GDM1 (cell line): ENCODE measurements around the gene ZBTB1.
A peak's percentile ranks its signal among the peaks of the same experiment; 100 is the strongest.
"Not testable (repeated sequence)": the region's sequence is repeated elsewhere in the genome, so short reads cannot be mapped to it uniquely, and the experiment has no call there.

Source experiments
- DNase-seq: peaks from one replicate; lab custom pipeline; 2025; lab: John Stamatoyannopoulos, UW

Gene ZBTB1

DNA sequence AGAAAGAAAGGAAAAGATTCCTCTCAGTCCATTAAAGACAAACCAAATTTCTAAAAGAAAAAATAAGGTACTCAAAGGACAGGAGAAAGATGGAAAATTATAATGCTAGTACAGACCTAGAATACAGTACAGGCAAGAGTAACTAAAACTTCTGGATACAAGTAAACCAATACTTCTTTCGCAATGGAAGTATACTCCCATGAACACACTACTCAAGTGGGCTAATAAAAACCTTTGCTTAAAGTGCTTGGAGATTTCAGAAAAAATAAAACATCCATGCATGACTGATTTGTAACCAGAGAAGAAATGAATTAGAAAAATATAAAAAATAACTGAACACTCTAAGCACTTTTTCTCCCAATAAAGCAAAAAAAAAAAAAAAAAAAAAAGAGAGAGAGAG lies 4.5 kb upstream of the ZBTB1 start:
- DNase-seq: no peak

DNA sequence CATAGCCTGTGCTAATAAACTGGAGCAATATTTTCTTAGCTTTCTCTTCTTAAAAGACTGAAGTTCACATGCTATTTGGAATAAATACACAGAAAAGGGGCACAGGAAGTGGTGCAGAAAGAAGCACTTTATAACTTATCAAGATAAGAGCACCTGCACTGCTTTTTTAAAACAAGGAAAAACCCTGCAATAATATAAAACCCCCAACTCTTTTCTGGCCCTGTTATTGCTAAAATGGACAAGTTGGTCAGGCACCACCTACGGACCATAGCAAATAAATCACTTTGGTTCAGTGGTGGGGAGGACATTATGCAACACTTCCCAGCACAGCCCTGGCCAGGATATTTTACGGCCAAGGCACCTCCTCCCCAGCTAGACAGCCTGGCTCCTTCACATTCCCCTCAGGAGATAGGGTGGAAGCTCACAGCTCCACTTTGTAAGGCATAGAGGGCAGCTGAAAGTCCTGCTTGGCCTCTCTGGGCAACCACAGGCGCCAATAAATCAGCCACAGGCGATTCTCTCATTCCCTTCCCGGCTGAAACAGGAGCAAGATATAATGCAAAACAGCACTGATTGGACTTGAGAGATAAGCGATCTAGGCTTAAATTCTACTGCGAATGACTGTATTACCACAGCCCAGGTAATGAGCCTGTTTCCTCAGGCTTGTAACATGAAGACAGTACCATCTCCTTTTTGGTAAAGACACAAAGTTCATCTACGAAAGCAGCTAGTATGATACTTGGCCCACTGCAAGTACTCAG lies 3.0 kb upstream of the ZBTB1 start:
- DNase-seq: no peak

DNA sequence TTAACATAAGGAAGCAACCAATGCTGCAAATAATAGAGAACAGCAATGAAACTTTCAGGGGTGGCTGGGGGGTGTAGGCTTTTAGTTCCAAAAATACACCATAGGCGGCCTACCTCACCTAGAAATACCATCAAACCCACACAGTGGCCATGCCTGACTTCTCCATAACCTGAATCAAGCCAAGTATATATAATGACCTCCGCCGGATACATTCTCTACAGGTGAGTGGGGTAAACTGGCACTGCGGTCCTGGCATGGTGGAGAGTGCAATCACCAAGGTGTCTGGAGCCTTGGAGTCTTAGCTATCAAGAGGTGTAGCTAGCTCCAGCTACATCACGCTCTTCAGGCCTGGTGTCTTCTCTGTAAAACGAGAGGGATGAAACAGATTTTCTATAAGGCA lies 2.1 kb upstream of the ZBTB1 start:
- no peak for DNase-seq

DNA sequence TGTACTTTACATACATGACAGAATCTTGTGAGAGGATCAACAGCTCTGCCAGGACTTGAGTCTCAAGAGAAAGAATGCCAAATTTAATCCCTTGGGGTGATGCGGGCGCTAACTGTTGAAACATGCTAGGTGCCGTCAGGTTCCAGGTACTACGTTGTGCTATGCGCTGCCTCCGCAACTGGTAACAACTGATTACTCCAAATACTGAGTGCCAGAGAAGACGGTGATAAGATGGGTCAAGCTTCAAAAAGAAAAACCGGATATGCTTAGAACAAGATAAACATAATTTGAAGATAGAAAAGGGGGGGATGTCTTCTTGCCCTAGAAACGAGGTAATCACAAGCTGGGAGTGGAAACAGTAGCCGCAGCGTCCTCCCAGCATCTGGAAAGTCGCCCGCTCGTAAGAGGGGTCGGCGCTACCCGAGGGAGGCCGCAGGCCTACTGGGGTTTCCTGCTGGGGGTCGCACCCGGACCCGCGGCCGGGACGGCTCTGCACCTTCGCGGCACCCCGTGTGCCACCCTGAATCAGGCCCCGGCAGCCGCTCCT lies 1.6 kb upstream of the ZBTB1 start:
- no peak for DNase-seq

DNA sequence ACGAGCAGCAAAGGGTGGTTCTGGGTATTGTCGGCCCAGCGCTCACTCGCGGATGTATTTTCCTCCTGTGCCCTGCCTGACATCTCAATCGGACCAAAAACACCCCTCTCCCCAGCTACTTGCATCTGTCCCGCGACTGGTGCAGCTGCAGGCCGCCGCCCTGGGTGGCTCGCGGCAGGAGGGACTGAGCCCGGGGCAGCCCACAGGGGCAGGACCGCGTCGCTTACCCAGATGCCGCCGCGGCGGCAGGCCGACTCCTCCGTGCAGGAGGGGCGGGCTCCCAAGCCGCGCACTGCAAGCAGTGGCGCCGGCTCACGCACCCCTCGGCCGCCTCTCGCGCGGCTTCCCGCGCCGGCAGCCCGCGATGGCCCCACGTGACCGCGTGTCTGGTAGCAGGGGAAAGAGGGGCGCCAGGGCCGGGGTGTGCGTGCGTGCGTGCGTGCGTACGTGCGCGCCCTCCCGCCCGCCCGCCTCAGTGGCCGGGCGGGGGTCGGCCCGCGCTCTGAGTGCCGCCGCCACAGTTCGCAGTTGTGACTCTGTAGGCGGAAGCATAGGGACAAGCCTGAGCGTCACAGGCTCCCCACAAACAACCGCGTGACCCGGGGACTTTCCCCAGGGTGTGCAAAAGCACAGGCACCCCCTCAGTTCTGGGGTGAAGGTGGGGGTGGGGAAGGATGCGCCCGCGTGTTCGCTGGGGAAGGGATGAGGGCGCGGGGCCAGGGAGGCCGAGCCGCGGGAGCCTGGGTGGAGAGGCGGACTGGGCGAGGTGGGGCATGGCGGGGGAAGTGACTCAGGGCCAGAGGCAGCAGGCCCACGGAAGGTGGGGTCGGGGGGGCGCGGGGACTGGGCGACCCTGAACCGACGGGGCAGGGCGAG lies 898 bp upstream of the ZBTB1 start, which contains the start of gene ZBTB25:
Gene ZBTB25, minus strand, starts transcription at position 405 of the 876 bp plus-strand sequence. CDS start 13,305 bp downstream, outside the sequence.
- peak; percentile 92 for DNase-seq

DNA sequence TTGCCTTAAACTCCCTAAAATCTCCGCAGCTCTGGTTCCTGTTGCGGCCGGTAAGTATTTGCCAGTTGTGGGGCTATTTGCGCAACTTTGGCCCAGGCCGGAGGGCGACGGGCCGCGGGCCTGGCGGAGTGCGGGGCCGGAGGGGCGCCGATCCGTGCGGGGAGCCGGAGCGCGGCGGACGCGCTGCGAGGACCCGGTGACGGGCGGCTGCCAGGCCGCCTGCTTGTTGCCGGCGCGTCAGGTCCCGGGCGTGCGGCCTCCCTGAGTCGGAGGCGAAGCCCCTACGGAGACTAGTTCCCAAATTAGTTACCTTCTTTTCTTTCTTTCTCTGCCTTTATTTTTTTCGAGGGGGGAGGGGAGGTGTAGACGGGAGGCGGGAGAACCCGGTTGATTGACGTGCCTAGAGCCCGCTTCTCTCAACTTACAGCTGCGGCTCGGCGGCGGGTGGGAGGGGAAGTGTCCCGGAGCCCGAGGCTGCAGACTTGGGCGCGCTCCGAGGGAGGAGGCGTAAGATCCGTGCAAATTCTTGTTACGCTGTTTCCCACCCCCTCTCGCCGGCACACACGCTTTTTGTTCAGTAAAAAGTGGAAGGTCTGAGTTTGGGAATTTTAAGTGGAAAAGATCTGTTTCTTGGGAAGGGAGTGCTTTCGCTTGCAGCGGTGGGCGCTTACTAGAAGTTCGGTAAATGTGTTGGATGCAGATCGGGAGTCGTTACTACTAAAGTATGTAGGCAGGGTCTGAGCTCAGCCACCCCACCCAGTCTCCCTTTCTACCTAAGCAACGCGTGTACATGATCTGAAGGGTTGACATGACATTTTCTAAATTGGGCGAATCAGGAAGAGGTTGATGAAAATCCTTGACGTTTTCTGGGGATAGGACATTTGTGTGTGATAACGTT lies 576 bp downstream of the ZBTB1 start:
- peak; percentile 78 for DNase-seq

DNA sequence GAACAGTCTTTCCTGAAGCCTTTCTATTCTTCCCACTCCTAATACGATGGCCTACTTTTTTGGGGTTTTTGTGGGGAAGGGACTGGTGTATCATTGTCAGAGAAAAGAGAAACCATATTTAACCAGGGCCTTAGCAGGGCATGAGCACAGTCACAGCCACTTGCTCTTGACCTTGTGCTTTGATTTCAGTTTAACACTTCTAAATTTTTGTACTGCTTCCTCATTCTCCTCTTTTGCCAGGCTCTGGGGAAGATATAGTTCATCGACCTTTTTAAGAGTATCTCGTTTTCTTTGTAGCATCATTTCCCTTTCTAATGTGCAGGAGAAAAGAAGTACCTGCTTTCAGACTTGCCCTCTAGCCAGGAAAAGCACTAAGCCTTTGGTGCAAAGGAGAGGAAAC lies 2.2 kb downstream of the ZBTB1 start:
- DNase-seq: no peak

DNA sequence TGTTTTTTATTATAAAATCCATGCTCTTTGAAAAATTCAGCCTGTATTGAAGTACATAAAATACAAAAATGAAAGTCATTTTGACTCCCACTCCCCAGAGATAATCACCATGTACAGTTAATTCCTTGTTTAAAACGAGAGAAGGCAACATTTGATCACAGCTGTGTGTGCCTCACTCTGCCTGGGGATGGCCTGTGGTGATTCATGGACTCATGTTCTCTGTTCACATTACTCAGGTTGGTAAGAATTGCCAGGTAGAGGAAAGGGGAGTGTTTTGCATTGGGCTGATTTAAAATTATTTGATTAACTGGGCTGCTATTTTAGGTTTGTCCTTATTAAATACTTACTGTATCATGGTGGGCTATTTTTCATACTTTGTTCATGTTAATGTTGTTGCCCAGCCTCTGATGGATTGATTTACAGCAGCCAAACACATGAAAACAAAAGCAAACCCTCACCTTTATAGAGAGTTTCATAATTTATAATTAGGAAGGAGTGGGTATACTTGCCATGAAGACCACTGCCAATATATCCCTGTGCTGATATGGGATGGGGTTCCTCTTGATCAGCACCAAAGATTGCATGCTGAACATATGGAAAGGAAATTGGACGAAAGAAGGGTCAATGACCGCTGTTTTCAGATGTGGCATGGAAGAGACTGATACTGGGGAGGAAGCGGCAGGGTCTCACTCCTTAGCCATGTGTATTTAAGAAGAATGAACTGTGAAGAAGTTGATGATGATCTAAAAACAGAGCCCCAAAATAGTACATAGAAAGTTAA lies 3.0 kb downstream of the ZBTB1 start:
- DNase-seq: no peak

DNA sequence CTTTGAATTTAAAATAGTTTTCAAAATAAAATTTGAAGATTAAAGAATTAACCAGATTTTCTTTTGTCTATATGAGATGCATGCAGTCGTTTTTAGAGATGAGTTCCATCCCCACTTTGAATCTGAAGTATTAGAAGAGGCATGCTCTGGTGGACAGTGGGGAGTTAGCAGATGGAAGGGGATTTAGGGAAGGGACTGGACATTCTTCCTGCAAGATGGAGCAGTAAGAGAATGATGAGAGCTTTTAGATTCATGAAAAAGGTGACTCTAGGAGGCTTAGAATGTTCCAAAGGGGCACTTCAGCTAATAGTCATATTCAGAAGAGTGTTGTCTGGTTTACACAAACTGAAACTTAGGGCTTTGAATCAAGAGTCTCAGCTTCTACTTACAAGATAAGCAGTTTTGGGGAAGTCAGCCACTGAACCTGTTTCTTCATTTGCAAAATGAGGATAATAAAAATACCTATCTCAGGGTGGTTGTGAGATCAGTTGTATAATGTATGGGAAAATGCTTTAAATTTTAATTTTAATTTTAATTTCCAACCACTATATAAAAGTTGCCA lies 3.7 kb downstream of the ZBTB1 start:
- DNase-seq: no peak

DNA sequence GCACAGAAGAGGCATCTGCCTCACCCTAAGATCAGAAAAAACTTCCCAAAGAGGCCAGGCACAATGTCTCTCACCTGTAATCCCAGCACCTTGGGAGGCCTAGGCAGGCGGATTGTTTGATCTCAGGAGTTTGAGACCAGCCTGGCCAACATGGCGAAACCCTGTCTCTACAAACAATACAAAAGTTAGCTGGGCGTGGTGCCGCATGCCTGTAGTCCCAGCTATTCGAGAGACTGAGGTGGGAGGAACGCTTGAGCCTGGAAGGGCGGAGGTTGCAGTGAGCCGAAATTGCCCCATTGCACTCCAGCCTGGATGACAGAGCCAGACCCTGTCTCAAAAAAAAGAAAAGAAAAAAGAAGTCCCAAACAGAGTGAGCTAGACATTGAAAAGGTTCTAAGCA lies 4.5 kb downstream of the ZBTB1 start:
- no peak for DNase-seq

DNA sequence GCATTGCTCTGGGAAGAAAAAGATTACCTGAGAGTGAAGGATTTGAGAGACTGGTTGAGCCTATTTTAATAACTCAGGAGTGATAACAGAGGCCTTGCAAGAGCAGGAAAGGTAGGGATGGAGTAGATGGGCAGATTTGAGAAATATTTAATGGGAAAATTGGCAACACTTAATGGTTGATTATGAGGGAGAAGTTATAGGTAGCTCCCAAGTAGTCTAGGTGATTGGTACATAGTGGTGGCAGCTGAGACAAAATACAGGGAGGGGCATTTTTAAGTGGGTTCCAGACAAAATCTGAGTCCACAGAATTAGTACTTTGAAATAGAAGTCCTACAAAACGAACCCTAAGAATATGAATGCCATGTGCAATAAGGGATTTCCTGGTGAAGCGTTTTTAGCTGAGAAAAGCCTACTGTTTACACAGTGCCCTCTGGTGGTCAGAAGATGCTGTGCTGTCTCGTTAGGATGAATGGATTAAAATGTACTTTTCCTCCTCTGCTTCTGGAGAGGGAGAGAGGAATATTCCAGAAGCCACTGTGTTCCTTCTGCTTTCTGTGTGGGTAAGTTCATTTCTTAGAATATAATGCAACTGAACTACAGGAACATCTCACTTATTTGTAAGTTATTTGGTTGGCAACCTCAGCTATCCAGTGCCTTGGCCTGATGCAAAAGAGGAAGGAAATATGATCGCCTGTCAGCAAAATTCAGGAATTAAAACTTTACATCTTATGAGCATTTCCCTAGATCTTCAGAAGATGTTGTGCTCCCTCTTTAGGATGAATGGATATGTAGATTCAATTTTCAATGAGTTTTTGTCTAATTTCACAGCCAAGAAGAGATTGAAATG lies 6.5 kb downstream of the ZBTB1 start:
- DNase-seq: peak; percentile 53

DNA sequence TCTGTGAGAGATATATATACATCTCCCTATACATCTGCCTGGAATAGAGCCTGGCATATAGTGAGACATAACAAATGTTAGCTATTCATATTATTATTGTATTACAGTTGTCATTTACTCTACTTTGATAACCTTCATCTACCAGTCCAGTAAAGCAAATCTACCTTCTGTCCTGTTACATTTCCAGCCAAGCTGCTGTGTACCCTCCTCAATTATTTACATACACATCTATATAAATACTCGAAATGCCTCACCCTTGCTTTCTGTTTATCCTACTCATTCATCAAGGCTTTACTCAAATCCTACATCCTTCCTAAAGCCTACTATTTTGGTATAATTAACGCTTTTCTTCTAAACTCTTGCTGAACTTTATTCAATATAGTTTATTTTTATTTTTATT lies 8.7 kb downstream of the ZBTB1 start:
- no peak for DNase-seq

DNA sequence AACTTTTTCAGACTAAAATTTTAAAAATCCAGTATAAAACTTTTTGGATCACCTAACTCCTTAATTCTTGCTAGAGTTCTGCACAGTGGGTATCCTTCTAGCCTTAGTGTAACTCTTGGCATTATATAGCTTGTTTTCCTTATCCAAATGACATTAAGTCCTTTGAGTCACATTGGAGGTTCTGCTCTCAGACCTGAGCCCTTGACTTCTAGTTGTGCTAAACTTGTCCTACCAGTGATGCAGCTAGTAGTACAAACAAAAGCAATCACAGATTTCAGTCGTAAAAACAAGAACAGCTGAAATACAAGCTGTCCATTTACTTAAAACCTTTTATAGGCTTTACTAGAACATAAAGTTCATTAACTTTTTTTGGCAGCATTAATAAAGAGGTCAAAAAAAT lies 10.5 kb downstream of the ZBTB1 start:
- DNase-seq: no peak

DNA sequence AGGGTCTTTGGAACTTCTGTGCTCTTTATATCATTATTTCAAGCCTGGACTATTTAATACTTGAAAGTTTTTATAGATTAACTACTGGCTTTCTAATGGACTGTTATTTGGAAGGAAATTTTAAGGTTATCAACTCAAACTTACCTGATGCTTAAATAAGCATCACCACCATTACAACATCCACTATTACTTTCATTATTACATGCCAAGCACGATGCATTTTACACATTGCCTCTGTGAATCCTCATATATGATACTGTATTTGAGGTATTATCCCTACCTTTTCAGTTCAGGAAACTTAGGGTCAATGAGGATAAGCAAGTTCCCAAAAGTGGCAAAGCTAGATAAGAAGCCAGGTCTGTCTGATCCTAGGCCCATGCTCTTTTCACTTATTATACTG lies 12.4 kb downstream of the ZBTB1 start:
- DNase-seq: no peak

DNA sequence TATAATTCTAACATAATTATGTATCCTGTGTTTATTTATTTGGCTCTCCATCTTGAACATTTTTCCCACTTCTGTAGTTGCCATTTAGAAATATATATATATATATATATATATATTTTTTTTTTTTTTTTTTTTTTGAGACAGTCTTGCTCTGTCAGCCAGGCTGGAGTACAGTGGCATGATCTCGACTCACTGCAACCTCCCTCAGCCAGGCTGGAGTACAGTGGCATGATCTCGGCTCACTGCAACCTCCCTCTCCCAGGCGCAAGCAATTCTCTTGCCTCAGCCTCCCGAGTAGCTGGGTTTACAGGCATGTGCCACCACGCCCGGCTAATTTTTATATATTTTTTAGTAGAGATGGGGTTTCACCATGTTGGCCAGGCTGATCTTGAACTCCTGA lies 13.1 kb downstream of the ZBTB1 start:
- not testable (repeated sequence) for DNase-seq

DNA sequence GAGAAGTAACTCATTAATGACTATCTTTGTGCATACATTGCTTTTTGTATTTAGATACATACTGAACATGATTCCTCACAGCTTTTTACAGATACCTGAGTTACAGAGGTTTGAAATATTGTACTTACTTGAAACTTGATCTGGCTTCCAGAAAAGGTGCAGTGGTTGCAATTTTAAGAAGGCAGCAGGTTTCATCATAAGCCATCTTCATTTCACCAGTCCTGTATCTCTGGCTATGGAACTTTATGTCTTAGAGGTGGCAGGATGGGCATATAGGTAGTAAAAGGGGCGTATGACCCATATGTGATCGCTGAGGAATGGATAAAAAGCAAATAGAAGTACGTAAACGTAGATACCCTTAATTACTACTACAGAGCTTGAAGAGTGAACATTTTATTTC lies 13.7 kb downstream of the ZBTB1 start:
- no peak for DNase-seq

DNA sequence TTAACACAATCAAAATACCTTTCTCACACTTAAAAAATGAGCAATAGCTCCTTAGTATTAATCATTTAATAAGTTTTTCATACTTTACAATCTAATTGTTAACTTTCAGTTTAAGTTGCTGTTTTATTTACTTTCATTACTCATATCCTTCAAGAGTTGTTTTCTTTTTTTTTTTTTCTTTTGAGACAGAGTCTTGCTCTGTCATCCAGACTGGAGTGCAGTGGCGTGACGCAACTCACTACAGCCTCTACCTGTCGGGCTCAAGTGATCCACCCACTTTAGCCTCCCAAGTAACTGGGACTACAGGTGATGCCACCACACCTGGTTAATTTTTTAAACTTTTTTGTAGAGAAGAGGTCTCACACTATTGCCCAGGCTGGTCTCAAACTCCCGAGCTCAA lies 16.1 kb downstream of the ZBTB1 start:
- DNase-seq: no peak

DNA sequence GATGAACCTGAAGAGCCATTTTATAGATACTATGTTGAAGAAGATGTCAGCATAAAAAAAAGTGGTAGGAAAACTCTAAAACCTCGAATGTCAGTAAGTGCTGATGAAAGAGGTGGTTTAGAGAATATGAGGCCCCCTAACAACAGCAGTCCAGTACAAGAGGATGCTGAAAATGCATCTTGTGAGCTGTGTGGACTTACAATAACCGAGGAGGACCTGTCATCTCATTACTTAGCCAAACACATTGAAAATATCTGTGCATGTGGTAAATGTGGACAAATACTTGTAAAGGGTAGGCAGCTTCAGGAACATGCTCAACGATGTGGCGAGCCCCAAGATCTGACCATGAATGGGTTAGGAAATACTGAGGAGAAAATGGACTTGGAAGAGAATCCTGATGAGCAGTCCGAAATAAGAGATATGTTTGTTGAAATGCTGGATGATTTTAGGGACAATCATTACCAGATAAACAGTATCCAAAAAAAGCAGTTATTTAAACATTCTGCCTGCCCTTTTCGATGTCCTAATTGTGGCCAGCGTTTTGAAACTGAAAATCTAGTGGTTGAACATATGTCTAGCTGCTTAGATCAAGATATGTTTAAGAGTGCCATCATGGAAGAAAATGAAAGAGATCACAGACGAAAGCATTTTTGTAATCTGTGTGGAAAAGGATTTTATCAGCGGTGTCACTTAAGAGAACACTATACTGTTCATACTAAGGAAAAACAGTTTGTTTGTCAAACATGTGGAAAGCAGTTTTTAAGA lies 18.2 kb downstream of the ZBTB1 start:
- DNase-seq: no peak

DNA sequence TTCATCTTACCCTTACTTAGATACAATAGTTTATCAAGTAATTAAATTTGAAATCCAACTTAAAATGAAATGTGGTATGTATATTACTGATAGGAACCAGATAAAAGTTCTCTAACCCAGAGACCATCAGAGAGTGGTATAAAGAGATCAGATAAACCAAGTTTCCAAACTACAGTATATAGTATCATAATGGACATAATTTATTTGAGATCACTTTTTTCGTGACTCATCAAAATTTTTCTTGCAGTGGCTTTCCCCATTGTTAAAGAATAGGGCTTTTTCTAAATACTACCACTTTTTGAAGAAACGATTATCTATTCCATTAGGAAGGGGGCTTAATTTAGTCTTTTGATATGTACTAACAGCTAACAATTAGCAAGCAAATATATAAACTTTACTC lies 20.8 kb downstream of the ZBTB1 start:
- no peak for DNase-seq
